Upper lobe of right lung (tissue), 1 donor: ENCODE measurements around the gene GCLC. TPM values are rescaled to one million over a fixed set of nuclear protein-coding genes. Genes with fewer than 3 reads are reported as not detected.

Experiments used
- ATAC-seq: fragments of 200-7000 bp; cut with Tn5 transposase; one replicate; pipeline ENCODE4 v1.9.1; 2020; ENCODE audit warnings: mild to moderate bottlenecking, moderate library complexity
- DNase-seq: peaks from one replicate; pipeline ENCODE4 v3.0.0-alpha.2; 2020
- H3K27ac ChIP-seq: fragments of 200-600 bp; one replicate; pipeline ENCODE4 v1.8.0; 2022
- H3K27me3 ChIP-seq: fragments of 200-600 bp; one replicate; pipeline ENCODE4 v1.8.0; 2022; ENCODE audit warnings: mild to moderate bottlenecking
- H3K36me3 ChIP-seq: fragments of 200-600 bp; one replicate; pipeline ENCODE4 v1.8.0; 2022
- H3K4me1 ChIP-seq: fragments of 200-600 bp; one replicate; pipeline ENCODE4 v1.8.0; 2022
- H3K4me3 ChIP-seq: fragments of 200-600 bp; one replicate; pipeline ENCODE4 v1.8.0; 2022; ENCODE audit warnings: mild to moderate bottlenecking
- H3K9me3 ChIP-seq: fragments of 200-600 bp; one replicate; pipeline ENCODE4 v1.8.0; 2022
- intact Hi-C: fragments of 100-400 bp; cut with DNase I; formaldehyde crosslinking; loops from one replicate; pipeline ENCODE4 v1.11.0; 2022
- total RNA-seq: library from RNA; stranded (reverse); fragmentation: NEBNext Ultra II Directional; extraction: Animal tissue kit (Norgen Biotek cat#: 25700); gene quantifications from one replicate; pipeline ENCODE4 v1.2.1, GENCODE V29; 2021
- TF ChIP-seq, protein P1 (sequence below): fragments of 200-600 bp; IDR thresholded peaks from one replicate; pipeline ENCODE4 v1.8.0; 2022; ENCODE audit warnings: antibody characterized with exemption
- donor health status: DM: no; HTN: yes; CAD: no; lungs with severe emphysema.

Gene GCLC
- total RNA-seq, 1 donor from 2014 or later, result 40.0 TPM

DNA sequence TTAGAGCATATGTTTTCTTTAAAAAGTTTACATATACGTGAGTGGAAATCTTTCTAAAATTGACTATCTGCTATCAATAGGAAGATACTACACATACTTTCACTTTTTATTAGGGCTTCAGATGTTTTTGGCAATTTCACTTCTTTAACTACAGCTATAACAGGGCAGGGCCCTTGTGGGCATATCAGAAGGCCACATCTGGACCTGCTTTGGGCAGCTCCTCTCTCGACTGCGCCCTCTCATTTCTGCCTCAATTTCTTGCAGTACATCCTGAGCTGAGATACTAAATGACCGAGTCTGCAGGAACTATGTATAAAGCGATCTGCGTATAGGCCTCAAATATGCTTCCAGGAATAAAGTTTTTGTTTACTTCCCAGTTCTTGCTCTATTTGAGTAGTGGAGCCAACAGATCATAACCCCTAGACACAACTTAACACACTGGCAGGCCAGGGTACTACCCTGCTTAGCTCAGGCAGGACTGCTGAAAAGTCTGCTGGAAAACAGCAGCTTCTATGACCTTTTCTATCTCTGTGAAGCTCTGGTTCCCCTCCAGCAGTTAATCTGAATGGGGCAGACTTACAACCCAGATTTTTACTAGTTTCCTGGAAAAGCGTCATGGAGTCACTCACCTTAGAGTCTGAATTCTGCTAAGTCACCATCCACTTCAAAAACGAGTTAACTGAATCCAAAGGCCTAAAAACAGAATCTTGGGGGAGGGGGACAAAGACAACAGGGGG, 12.7 kb downstream of the GCLC start:
- Histone ChIP-seq H3K36me3 (no peaks in the 10 kb centered on the region), H3K4me1 (peaks cover 4% of the 10 kb centered on the region), H3K9me3 (no peaks in the 10 kb centered on the region), H3K4me3 (no peak overlapping the region), H3K27ac (no peak overlapping the region), H3K27me3 (no peaks in the 10 kb centered on the region)
- DNase-seq (no peak), ATAC-seq (no peak)
- intact Hi-C loops, result no loop called here
- TF ChIP-seq, protein P1, sequence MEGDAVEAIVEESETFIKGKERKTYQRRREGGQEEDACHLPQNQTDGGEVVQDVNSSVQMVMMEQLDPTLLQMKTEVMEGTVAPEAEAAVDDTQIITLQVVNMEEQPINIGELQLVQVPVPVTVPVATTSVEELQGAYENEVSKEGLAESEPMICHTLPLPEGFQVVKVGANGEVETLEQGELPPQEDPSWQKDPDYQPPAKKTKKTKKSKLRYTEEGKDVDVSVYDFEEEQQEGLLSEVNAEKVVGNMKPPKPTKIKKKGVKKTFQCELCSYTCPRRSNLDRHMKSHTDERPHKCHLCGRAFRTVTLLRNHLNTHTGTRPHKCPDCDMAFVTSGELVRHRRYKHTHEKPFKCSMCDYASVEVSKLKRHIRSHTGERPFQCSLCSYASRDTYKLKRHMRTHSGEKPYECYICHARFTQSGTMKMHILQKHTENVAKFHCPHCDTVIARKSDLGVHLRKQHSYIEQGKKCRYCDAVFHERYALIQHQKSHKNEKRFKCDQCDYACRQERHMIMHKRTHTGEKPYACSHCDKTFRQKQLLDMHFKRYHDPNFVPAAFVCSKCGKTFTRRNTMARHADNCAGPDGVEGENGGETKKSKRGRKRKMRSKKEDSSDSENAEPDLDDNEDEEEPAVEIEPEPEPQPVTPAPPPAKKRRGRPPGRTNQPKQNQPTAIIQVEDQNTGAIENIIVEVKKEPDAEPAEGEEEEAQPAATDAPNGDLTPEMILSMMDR, result no peak

DNA sequence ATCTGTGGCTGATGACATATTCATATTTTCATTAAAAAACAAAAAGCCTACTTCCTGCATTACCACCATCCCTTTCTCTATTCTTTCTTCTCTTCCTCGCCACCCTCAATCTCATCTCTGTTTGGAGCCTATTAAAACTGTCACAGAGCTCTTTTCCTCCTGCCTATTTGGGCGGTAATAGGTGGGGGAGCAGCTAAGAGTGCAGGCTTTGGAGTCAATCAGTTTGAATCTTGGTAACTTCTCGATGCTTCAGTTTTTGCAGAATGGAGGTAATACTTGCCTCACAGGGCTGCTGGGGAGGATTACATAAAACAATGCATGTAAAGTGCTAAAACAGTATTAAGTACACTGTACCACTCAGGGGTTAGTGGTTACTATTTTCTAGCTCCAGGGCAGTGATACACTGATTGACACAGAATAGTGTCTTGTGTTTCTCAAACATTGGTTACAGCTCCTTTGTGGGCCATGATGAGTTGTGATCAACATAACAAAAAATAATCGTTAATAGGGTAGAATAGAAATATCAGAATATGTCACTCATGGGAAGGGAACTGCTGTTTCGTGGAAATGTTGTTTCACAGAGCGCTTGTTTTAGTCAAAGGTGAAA, 14.0 kb downstream of the GCLC start:
- no peak overlapping the region for H3K27ac ChIP-seq
- H3K27me3 ChIP-seq, result no peaks in the 10 kb centered on the region
- intact Hi-C loops, result no loop called here
- ATAC-seq (no peak), DNase-seq (no peak)
- no peak overlapping the region for H3K4me3 ChIP-seq
- H3K36me3 ChIP-seq, result no peaks in the 10 kb centered on the region
- TF ChIP-seq, protein P1, result no peak
- H3K9me3 ChIP-seq, result no peaks in the 10 kb centered on the region
- peaks cover 4% of the 10 kb centered on the region for H3K4me1 ChIP-seq

DNA sequence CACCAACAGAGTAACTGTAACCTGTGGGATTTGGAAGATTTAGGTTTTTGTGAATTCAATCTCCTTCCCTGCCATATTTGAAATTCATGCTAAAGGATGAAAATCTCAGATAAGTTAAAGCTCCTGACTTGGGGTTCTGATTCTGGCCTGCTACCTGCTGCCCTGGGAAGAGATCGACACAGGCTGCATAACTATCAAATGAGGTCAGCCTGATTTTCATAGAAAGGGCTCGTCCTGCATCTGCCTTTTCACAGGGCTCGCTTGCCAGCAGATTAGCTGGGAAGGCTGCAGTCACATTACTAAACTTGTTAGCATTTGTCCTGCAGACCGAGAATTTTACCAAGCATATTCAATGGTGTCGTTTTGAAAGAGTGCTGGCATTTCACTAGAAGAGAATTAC, 14.6 kb downstream of the GCLC start:
- no peaks in the 10 kb centered on the region for H3K9me3 ChIP-seq
- TF ChIP-seq, protein P1, result no peak
- H3K4me3 ChIP-seq, result no peak overlapping the region
- peaks cover 4% of the 10 kb centered on the region for H3K4me1 ChIP-seq
- no peaks in the 10 kb centered on the region for H3K36me3 ChIP-seq
- H3K27me3 ChIP-seq, result no peaks in the 10 kb centered on the region
- DNase-seq (no peak), ATAC-seq (no peak)
- no peak overlapping the region for H3K27ac ChIP-seq
- intact Hi-C loops, result no loop called here

DNA sequence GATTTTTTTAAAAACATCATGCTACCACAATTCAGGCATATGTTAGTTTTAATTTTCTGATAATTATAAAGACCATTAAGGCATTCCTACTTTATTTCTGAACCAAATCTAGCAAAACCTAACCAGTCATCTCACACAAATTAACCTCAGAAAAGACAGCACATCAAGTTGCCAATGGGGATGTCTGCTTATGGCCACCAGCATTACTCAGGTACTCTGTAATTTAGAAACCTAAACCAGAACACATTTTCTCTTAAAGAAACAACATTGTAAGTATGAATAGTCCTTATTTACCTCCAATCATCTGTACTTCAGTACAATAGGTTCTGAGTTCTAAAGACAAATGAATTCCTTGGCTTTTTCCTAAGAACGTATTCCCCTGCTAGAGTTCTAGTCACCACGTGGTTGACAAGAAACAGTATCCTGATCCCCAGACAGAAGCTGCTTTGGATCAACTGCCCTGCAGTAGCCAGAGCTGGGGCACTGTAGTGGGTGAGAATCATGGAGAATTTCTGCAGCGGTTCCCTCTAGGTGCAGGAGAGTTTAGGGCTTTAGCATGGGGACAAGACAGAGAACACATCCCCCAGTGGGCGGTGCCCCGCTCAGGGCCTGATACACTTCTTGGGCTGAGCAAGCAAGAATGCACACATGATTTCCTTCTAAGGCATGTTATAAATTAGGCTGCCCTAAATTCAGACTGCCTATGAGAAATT, 15.4 kb downstream of the GCLC start:
- Histone ChIP-seq H3K36me3 (no peaks in the 10 kb centered on the region), H3K9me3 (no peaks in the 10 kb centered on the region), H3K4me1 (peaks cover 4% of the 10 kb centered on the region), H3K27ac (no peak overlapping the region), H3K27me3 (no peaks in the 10 kb centered on the region), H3K4me3 (no peak overlapping the region)
- TF ChIP-seq, protein P1, result no peak
- ATAC-seq (no peak), DNase-seq (no peak)
- intact Hi-C loops, result no loop called here

DNA sequence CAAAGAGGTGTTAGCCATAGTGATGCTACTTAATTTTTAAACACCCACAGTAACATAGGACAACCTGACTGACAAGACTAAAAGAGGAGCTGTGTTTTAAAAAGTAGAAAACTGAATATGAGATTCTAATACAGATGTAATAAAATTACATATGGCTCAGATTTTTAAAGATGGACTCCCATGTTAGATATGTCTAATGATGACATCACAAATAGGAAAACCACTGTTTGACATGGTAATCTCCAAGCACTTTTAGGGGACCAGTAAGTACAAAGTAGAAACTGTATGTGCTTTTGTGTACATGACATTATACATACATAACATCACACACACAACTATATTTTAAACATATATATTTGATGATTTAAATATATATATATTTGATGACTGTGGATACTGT, 16.8 kb downstream of the GCLC start:
- Histone ChIP-seq H3K27ac (no peak overlapping the region), H3K36me3 (no peaks in the 10 kb centered on the region), H3K4me3 (no peak overlapping the region), H3K4me1 (no peaks in the 10 kb centered on the region), H3K27me3 (no peaks in the 10 kb centered on the region), H3K9me3 (no peaks in the 10 kb centered on the region)
- ATAC-seq (no peak), DNase-seq (no peak)
- TF ChIP-seq, protein P1, result no peak
- intact Hi-C loops, result no loop called here
